ENCODE data around the gene FAM131B.

- TF ChIP-seq CTCF (IDR thresholded peaks at IDR 0.05; ENCODE audit: borderline replicate concordance, extremely low read depth, low read length, poor library complexity, severe bottlenecking) (no peak), EZH2 (IDR thresholded peaks at IDR 0.05; ENCODE audit: borderline replicate concordance, low read depth, low read length, severe bottlenecking) (no peak)
These were observed 9.9 kb downstream of the FAM131B start for GRCh38 chr7:143352531-143353002.

All from DND-41 (cell line).